Caco-2 (cell line): Measurements from ENCODE around the gene PIAS1. TPM values are rescaled to one million over a fixed set of nuclear protein-coding genes. Genes with fewer than 3 reads are reported as not detected.

ENCODE experiments used
- BruUV-seq: library from RNA; stranded (reverse); fragments of 400-500 nt; replicated peaks from 2 replicates; lab custom pipeline; 2021; lab: Mats Ljungman, UMichigan
- CTCF ChIA-PET: fragments of 300-600 bp; sonication (Branson Sonifier 250); formaldehyde crosslinking; loops from one replicate; lab custom pipeline; 2022; ENCODE audit warnings: antibody characterized with exemption; lab: Charles Lee
- POLR2A ChIA-PET: fragments of 300-600 bp; sonication (Branson Sonifier 250); formaldehyde crosslinking; loops from one replicate; lab custom pipeline; 2022; ENCODE audit warnings: antibody characterized with exemption; lab: Charles Lee
- DNase-seq, 2 experiments: peaks; one replicate each; pipeline versions ENCODE4 v3.0.0 to v3.0.0-alpha.2; 2020 to 2022
- H3K27me3 ChIP-seq: replicated peaks from 2 replicates; pipeline ENCODE4 v1.6.0; 2011; ENCODE audit warnings: low read length; ENCODE audit not compliant: control insufficient read depth, insufficient read depth
- H3K36me3 ChIP-seq: 2 replicates; pipeline ENCODE4 v1.5.1; 2011; ENCODE audit warnings: low read length; ENCODE audit not compliant: control insufficient read depth, insufficient read depth
- H3K4me1 ChIP-seq: fragments of 250-450 bp; sonication (Bioruptor Pico); 2 replicates; pipeline ENCODE4 v1.5.1; 2020; ENCODE audit warnings: mild to moderate bottlenecking
- H3K4me3 ChIP-seq: 2 replicates; pipeline ENCODE4 v1.5.1; 2011; ENCODE audit warnings: low read depth, mild to moderate bottlenecking, control low read depth, low read length
- H3K9me3 ChIP-seq: fragments of 250-450 bp; sonication (Bioruptor Pico); 2 replicates; pipeline ENCODE4 v1.5.1; 2020; ENCODE audit warnings: mild to moderate bottlenecking, moderate library complexity
- H3K27ac Mint-ChIP-seq: one replicate; pipeline ENCODE4 v1.8.0; 2022; ENCODE audit warnings: mixed read lengths; ENCODE audit not compliant: unreplicated experiment
- H3K27me3 Mint-ChIP-seq: one replicate; pipeline ENCODE4 v1.8.0; 2022; ENCODE audit warnings: mixed read lengths; ENCODE audit not compliant: insufficient read depth, unreplicated experiment
- H3K36me3 Mint-ChIP-seq: one replicate; pipeline ENCODE4 v1.8.0; 2022; ENCODE audit warnings: mild to moderate bottlenecking, mixed read lengths; ENCODE audit not compliant: insufficient read depth, unreplicated experiment
- H3K4me1 Mint-ChIP-seq: one replicate; pipeline ENCODE4 v1.8.0; 2022; ENCODE audit warnings: low read depth, mixed read lengths; ENCODE audit not compliant: unreplicated experiment
- H3K4me3 Mint-ChIP-seq: one replicate; pipeline ENCODE4 v1.8.0; 2022; ENCODE audit warnings: mild to moderate bottlenecking, moderate library complexity, mixed read lengths; ENCODE audit not compliant: unreplicated experiment
- H3K9me3 Mint-ChIP-seq: one replicate; pipeline ENCODE4 v1.8.0; 2022; ENCODE audit warnings: mixed read lengths; ENCODE audit not compliant: unreplicated experiment
- CTCF ChIP-seq, 2 experiments: fragments of 200-600 bp in 1 of 2; IDR thresholded peaks; 1 replicate in 1 of 2; 2 replicates in 1 of 2; pipeline versions ENCODE4 v1.5.1 to v1.8.0; 2011 to 2022; ENCODE audit warnings: antibody characterized with exemption in 1 of 2, control low read depth in 1 of 2, inconsistent platforms in 1 of 2, low read depth in 1 of 2, low read length in 1 of 2, mild to moderate bottlenecking in 1 of 2, moderate library complexity in 1 of 2; ENCODE audit not compliant: insufficient read depth in 1 of 2, severe bottlenecking in 1 of 2, unreplicated experiment in 1 of 2
- intact Hi-C: fragments of 100-400 bp; cut with micrococcal nuclease; formaldehyde crosslinking; loops from one replicate; pipeline ENCODE4 v1.10.0; 2022; ENCODE audit not compliant: unreplicated experiment
- total RNA-seq: library from RNA; stranded (reverse); gene quantifications from 2 replicates; pipeline ENCODE4 v1.2.3, GENCODE V29; 2022

The PIAS1 gene
- total RNA-seq, 1 experiment from 2014 or later = 48.0 TPM

DNA sequence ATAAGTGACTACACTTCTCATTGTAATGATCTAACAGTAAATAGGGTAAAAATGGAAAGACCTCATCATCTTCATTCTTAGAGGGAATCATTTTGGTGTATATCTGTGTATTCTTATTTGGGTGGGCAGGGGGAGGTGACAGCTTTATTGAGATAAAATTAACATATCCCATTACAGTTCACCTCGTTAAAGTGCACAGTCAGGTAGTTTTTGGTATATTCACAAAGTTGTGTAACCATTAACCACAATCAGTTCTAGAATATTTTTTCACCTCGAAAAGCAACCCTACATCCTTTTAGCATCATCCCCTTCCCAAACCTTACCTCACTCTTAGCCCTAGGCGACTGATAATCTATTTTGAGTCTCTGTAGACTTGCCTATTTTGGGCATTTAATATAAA lies 8.1 kb downstream of the PIAS1 start:
- Histone ChIP-seq H3K4me1 (peaks cover 5% of the 10 kb centered on the region; the same call in 1 of the 2 replicates), H3K4me3 (no peak overlapping the region), H3K9me3 (no peaks in the 10 kb centered on the region), H3K27me3 (no peaks in the 10 kb centered on the region), H3K36me3 (no peaks in the 10 kb centered on the region)
- Mint-ChIP-seq H3K4me3 (no peak overlapping the region), H3K36me3 (no peaks in the 10 kb centered on the region), H3K27me3 (no peaks in the 10 kb centered on the region), H3K4me1 (peaks cover 6% of the 10 kb centered on the region), H3K27ac (no peak overlapping the region), H3K9me3 (no peaks in the 10 kb centered on the region)
- no peak for TF ChIP-seq CTCF (IDR thresholded peaks at IDR 0.05; ENCODE audit: insufficient read depth in 1 of 2, low read depth in 1 of 2, low read length in 1 of 2, severe bottlenecking in 1 of 2, unreplicated experiment in 1 of 2)
- DNase-seq = no peak
- intact Hi-C loops = no loop called here
- POLR2A ChIA-PET = no interaction called here
- BruUV-seq = no TSS peak
- CTCF ChIA-PET = no interaction called here

- no peak overlapping the region for H3K27ac Mint-ChIP-seq
- POLR2A ChIA-PET = no interaction called here
- no TSS peak for BruUV-seq
Measured at GRCh38 chr15:68062946-68063465, 8.9 kb downstream of the PIAS1 start.

GRCh38 chr15:68063606-68064005 lies 9.5 kb downstream of the PIAS1 start:
- Mint-ChIP-seq H3K9me3 (no peaks in the 10 kb centered on the region), H3K36me3 (peaks cover 6% of the 10 kb centered on the region), H3K4me3 (no peak overlapping the region), H3K27me3 (no peaks in the 10 kb centered on the region), H3K27ac (no peak overlapping the region), H3K4me1 (peaks cover 9% of the 10 kb centered on the region)
- H3K4me1 ChIP-seq = no peaks in the 10 kb centered on the region; the same call in 1 of the 2 replicates
- TF ChIP-seq CTCF (IDR thresholded peaks at IDR 0.05; ENCODE audit: insufficient read depth in 1 of 2, low read depth in 1 of 2, low read length in 1 of 2, severe bottlenecking in 1 of 2, unreplicated experiment in 1 of 2) = no peak
- intact Hi-C loops = no loop called here
- ChIA-PET POLR2A (no interaction called here), CTCF (no interaction called here)
- no peaks in the 10 kb centered on the region for H3K27me3 ChIP-seq
- no TSS peak for BruUV-seq
- H3K9me3 ChIP-seq = no peaks in the 10 kb centered on the region
- no peak for DNase-seq
- no peak overlapping the region for H3K4me3 ChIP-seq
- H3K36me3 ChIP-seq = no peaks in the 10 kb centered on the region

More at GRCh38 chr15:68062946-68063465, 8.9 kb downstream of the PIAS1 start:
- H3K4me1 ChIP-seq = peaks cover 2% of the 10 kb centered on the region; the same call in 1 of the 2 replicates
- H3K4me1 Mint-ChIP-seq = peaks cover 9% of the 10 kb centered on the region
- H3K36me3 Mint-ChIP-seq = peaks cover 2% of the 10 kb centered on the region
- no peak for DNase-seq
- TF ChIP-seq CTCF (IDR thresholded peaks at IDR 0.05; ENCODE audit: insufficient read depth in 1 of 2, low read depth in 1 of 2, low read length in 1 of 2, severe bottlenecking in 1 of 2, unreplicated experiment in 1 of 2) = no peak
- H3K36me3 ChIP-seq = no peaks in the 10 kb centered on the region
- no peak overlapping the region for H3K4me3 Mint-ChIP-seq
- CTCF ChIA-PET = no interaction called here
- no peaks in the 10 kb centered on the region for H3K27me3 Mint-ChIP-seq
- no peak overlapping the region for H3K4me3 ChIP-seq
- H3K9me3 Mint-ChIP-seq = no peaks in the 10 kb centered on the region
- no peaks in the 10 kb centered on the region for H3K27me3 ChIP-seq
- intact Hi-C loops = no loop called here
- no peaks in the 10 kb centered on the region for H3K9me3 ChIP-seq
